Astrocyte of the spinal cord (primary cell): ENCODE results near the gene GASK1A.

ENCODE experiments used
- DNase-seq: peaks from one replicate; pipeline ENCODE4 v3.0.0; 2011; ENCODE audit warnings: low read depth, low spot score
- H3K4me3 ChIP-seq: 2 replicates; pipeline ENCODE4 v1.5.1; 2011; ENCODE audit warnings: low read depth, mild to moderate bottlenecking, low read length, moderate library complexity
- in situ Hi-C: cut with HindIII; loops from 2 replicates; pipeline ENCODE4 v1.10.0; 2017; ENCODE audit warnings: low sequenced_read_pairs
- TF ChIP-seq, protein P1 (sequence below): IDR thresholded peaks from 2 replicates; pipeline ENCODE4 v1.5.1; 2012; ENCODE audit warnings: low read depth, mild to moderate bottlenecking, low read length, inconsistent platforms

GASK1A gene

DNA sequence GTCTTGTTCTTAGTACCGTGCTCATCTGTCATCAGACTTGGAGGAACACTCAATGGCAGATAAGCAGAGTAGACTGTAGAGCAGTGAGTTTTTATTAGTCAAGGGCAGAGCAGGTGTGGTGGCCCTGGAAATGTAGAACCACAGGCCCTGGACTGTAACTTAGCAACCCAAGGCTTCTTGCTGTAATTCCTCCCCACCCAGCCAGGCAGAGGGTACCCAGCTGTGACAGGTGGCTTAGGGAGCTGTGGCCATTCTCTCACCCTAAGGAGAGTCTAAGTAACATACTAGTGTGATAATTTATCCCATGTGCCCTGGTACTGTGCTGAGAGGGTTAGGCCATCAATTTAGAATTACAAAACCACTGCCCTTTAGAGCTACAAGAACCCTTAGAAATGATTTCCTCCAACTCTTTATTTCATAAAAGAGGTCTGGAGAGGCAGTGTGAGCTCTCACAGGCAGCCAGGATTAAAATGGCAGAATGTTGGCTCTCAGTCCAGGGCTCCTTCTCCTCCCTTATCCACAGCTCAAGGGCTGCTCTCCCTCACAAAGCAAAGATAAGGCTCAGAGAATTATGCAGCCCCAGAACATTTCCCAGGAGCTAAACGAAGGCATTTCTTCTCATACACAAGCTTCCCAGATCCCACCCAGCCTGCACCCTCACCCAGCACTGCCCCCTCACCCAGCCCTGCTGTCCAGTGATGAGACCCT lies 123.8 kb downstream of the GASK1A start:
- TF ChIP-seq, protein P1, sequence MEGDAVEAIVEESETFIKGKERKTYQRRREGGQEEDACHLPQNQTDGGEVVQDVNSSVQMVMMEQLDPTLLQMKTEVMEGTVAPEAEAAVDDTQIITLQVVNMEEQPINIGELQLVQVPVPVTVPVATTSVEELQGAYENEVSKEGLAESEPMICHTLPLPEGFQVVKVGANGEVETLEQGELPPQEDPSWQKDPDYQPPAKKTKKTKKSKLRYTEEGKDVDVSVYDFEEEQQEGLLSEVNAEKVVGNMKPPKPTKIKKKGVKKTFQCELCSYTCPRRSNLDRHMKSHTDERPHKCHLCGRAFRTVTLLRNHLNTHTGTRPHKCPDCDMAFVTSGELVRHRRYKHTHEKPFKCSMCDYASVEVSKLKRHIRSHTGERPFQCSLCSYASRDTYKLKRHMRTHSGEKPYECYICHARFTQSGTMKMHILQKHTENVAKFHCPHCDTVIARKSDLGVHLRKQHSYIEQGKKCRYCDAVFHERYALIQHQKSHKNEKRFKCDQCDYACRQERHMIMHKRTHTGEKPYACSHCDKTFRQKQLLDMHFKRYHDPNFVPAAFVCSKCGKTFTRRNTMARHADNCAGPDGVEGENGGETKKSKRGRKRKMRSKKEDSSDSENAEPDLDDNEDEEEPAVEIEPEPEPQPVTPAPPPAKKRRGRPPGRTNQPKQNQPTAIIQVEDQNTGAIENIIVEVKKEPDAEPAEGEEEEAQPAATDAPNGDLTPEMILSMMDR, result no peak
- H3K4me3 ChIP-seq, result no peak overlapping the region
- DNase-seq, result no peak
- in situ Hi-C loops, result no loop called here

DNA sequence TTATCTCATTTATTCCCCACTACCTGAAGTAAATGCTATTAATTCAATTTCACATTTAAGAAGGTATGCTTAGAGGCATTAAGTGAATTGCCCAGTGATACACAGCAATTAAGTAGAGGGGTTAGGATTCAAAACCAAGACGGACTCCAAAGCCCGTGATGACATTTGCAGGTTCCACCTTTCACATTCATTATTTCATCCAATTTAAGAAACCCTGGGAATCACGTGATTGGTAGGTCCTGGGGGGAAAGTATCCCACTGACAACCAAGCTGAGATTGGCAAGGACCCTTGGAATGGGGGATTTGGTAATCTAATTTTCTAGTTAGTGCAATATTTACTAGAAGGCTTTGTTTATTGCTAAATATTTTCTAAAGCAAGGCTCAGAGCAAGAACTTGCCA lies 124.9 kb downstream of the GASK1A start:
- H3K4me3 ChIP-seq, result no peak overlapping the region
- TF ChIP-seq, protein P1, result no peak
- DNase-seq, result no peak
- in situ Hi-C loops, result no loop called here

DNA sequence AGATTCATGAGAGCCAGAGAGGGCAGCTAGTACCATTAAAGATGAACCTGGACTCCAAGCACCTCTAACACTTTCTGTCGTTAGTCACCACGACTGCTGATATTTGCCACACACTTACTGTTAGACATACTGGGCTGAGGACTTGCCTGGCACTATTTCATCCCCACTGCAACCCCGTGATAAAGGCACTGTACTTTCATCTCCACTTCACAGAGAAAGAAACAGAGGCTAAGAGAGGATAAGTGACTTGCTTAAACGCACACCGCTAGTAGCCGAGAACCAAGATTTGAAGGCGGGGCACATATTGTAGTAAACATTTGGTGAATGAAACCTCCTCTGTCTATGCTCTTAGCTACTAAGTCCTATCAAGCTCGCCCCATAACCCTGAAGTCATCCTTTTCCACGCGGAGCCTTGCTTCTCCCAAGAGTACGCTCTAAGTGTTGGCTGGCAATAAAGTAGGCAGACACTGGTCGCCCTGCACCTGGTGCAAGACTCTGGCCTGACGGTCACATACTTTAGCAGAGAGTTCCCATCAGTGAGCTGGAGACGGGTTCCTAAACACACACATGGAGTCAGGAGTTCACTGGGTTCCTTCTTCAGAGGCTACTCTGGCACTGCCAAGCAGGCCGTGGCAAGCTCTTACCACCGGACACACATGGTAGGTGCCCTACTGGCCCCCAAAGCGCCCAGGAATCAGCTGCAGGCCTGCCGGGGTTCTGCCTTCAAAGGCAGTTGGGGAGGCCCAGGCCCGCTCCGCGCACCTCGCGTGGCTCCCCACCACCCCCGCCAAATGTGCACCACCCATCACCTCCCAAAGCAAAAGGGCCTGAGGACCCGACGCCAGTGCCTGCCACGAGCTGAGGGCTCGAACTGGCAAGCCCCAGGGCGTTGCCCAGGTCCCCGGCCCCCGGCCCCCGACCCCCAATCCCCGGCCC lies 125.8 kb downstream of the GASK1A start:
- TF ChIP-seq, protein P1, result no peak
- in situ Hi-C loops, result no loop called here
- peak overlapping the region; percentile 69 for H3K4me3 ChIP-seq
- DNase-seq, result no peak

DNA sequence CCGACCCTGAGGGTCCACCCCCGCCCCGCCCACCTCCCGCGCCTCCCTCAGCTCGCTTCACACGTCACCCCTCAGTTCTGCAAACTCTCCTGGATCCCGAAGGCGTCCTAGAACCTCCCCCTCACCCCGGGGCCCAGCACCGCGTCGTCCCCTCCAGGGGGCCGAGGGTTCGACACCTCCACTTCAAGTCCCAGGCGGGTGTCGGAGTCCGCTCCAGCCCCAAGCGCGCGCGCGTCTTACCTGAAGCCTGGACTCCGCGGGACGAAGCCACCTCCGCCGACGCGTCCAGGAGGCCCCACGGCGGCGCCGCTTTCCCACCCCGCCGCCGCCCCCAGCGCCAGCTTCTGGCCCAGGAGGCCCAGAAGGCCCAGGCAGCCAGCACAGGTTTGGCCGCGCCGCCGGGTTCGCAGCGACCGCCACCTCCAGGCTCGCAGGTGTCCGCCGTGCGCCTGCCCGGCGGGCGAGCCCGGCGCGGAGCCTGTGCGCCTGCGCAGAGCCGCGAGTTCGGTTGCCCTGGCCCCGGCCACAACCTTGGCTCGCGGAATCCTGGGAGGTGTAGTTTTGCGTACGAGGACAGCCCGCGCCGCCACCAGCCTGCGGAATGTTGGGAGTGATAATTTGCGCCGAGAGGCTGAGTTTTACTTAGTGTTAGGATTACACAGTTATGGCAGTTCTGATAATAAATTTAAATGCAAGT lies 126.6 kb downstream of the GASK1A start, which contains the start of gene POMGNT2:
Gene POMGNT2 (minus strand): TSS at position 484 of the 697 bp plus-strand sequence. CDS start 24,648 bp downstream, outside the sequence.
- in situ Hi-C loops, result no loop called here
- TF ChIP-seq, protein P1, result no peak
- DNase-seq, result peak; percentile 81
- H3K4me3 ChIP-seq, result peak within 1 kb of the TSS; percentile 69

DNA sequence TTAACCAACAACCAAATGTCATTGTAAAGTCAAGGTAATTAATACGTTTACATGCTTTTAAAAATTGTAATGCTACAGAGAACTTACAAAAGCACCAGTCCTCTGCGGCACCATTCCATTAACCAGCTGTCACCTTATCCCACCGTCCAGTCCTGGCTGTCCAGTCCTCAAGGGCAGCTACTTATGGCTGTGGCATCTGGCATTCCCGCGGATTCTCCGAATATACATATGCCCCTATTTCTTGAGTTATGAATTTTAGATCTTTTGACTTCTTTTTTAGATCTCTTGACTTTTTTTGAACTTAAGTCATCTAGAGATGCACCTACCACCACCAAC lies 127.2 kb downstream of the GASK1A start:
- DNase-seq, result no peak
- peak overlapping the region; percentile 69 for H3K4me3 ChIP-seq
- TF ChIP-seq, protein P1, result no peak
- in situ Hi-C loops, result no loop called here
